GM23338 (cell line): ENCODE results near the gene PSMD13.

Source experiments
- CREB1 ChIP-seq: fragments of 250-450 bp; sonication (Bioruptor Pico); IDR thresholded peaks from 2 replicates; pipeline ENCODE4 v1.5.0; 2020; ENCODE audit warnings: low read depth, mild to moderate bottlenecking, moderate library complexity
- CTCF ChIP-seq, 2 experiments: fragments of 200-600 bp in 1 of 2; sonication (generic) in 1 of 2; conservative IDR thresholded peaks; 2 replicates each; pipeline versions ENCODE4 v1.5.1 to v1.6.1; 2016 to 2017; ENCODE audit warnings: antibody characterized with exemption in 2 of 2, low read depth in 2 of 2, mild to moderate bottlenecking in 2 of 2, moderate library complexity in 1 of 2
- EZH2 ChIP-seq: fragments of 200-600 bp; sonication (generic); IDR thresholded peaks from one replicate; pipeline ENCODE4 v1.8.0; 2017; ENCODE audit warnings: antibody characterized with exemption, mild to moderate bottlenecking, low read depth; ENCODE audit not compliant: unreplicated experiment
- EZH2phosphoT487 ChIP-seq: fragments of 200-600 bp; sonication (generic); IDR thresholded peaks from one replicate; pipeline ENCODE4 v1.8.1; 2018; ENCODE audit warnings: antibody characterized with exemption; ENCODE audit not compliant: unreplicated experiment
- JUNB ChIP-seq: IDR thresholded peaks from one replicate; pipeline ENCODE4 v1.6.1; 2016; ENCODE audit warnings: antibody characterized with exemption; ENCODE audit not compliant: unreplicated experiment
- NANOG ChIP-seq: IDR thresholded peaks from 2 replicates; pipeline ENCODE4 v1.6.1; 2016; ENCODE audit warnings: antibody characterized with exemption, borderline replicate concordance
- POLR2AphosphoS5 ChIP-seq: IDR thresholded peaks from 2 replicates; pipeline ENCODE4 v1.6.1; 2016; ENCODE audit warnings: antibody characterized with exemption, low read depth
- REST ChIP-seq: IDR thresholded peaks from one replicate; pipeline ENCODE4 v1.6.1; 2018; ENCODE audit warnings: antibody characterized with exemption; ENCODE audit not compliant: unreplicated experiment
- STAT1 ChIP-seq: IDR thresholded peaks from one replicate; pipeline ENCODE4 v1.6.1; 2016; ENCODE audit warnings: antibody characterized with exemption; ENCODE audit not compliant: unreplicated experiment
- ZNF114 ChIP-seq: fragments of 250-450 bp; sonication (Bioruptor Pico); IDR thresholded peaks from 2 replicates; pipeline ENCODE4 v1.5.0; 2020; ENCODE audit warnings: mild to moderate bottlenecking, moderate library complexity
- ZNF331 ChIP-seq: fragments of 250-450 bp; sonication (Bioruptor Pico); IDR thresholded peaks from 2 replicates; pipeline ENCODE4 v1.5.0; 2020; ENCODE audit warnings: low read depth, mild to moderate bottlenecking, moderate library complexity

- TF ChIP-seq CTCF (conservative IDR thresholded peaks at IDR 0.05; ENCODE audit: low read depth in 2 of 2) (no peak), EZH2 (peak; percentile 79), POLR2AphosphoS5 (no peak), REST (no peak), NANOG (no peak), EZH2phosphoT487 (peak; percentile 42), CREB1 (CRISPR knock-in tag) (no peak), JUNB (no peak), ZNF114 (CRISPR knock-in tag) (no peak), STAT1 (no peak), ZNF331 (CRISPR knock-in tag) (no peak)
Measured at GRCh38 chr11:288478-289397, 52.0 kb downstream of the PSMD13 start, which contains the start of gene PGGHG.
